Fibroblast of lung (primary cell): Measurements from ENCODE around the gene COA1.

Source experiments
- EZH2 ChIP-seq: IDR thresholded peaks from 2 replicates; pipeline ENCODE4 v1.5.1; 2012; ENCODE audit warnings: low read length, control low read depth, mild to moderate bottlenecking; ENCODE audit errors: missing control alignments
- TF ChIP-seq, protein P1 (sequence below), 2 donors: IDR thresholded peaks in 1 of 2; conservative IDR thresholded peaks in 1 of 2; 1 replicate in 1 of 2; 2 replicates in 1 of 2; pipeline ENCODE4 v1.5.1; 2011 to 2012; ENCODE audit warnings: low read length in 2 of 2, control low read depth in 1 of 2, inconsistent platforms in 1 of 2, low read depth in 1 of 2, mild to moderate bottlenecking in 1 of 2

DNA sequence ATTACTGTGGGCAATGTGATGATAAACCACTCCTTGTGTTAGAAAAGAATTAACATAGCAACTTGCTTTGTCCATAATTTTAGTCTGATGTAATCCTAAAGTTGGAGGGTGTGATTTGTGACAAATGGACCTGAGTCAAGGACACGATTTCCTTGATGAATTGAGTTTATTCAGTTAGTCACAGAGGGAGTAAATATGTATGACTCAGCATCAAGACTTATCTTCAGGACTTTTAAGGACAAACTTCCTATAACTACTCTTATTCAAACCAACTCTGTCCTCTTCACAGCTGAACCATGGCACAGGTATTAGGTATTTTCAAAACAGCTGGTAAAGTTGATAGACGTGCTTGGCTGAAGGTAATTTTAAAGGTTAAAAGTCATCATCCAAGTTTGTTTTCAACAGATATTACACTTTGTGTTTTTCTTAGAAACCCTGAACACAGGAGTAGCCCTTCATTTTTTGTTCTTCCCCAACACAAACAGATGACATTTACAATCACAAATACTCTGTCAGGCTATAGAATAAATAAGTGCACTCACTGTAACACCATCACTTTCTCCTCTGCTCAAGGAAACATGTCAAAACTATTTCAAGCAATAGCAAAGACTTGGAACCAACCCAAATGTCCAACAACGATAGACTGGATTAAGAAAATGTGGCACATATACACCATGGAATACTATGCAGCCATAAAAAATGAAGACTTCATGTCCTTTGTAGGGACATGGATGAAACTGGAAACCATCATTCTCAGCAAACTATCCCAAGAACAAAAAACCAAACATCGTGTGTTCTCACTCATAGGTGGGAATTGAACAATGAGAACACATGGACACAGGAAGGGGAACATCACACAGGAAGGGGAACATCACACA is 54.5 kb downstream of the COA1 start:
- TF ChIP-seq, protein P1, sequence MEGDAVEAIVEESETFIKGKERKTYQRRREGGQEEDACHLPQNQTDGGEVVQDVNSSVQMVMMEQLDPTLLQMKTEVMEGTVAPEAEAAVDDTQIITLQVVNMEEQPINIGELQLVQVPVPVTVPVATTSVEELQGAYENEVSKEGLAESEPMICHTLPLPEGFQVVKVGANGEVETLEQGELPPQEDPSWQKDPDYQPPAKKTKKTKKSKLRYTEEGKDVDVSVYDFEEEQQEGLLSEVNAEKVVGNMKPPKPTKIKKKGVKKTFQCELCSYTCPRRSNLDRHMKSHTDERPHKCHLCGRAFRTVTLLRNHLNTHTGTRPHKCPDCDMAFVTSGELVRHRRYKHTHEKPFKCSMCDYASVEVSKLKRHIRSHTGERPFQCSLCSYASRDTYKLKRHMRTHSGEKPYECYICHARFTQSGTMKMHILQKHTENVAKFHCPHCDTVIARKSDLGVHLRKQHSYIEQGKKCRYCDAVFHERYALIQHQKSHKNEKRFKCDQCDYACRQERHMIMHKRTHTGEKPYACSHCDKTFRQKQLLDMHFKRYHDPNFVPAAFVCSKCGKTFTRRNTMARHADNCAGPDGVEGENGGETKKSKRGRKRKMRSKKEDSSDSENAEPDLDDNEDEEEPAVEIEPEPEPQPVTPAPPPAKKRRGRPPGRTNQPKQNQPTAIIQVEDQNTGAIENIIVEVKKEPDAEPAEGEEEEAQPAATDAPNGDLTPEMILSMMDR (conservative IDR thresholded peaks at IDR 0.05 in 1 of 2, IDR thresholded peaks at IDR 0.05 in 1 of 2; ENCODE audit: low read depth in 1 of 2, low read length in 2 of 2) = no peak
- no peak for TF ChIP-seq EZH2
